ENCODE measurements around the gene HDAC4. TPM values are rescaled to one million over a fixed set of nuclear protein-coding genes. Genes with fewer than 3 reads are reported as not detected.

HDAC4 gene
- total RNA-seq, 2 experiments from 2014 or later = 32.0 to 35.6 TPM

- no peak overlapping the region for H3K4me3 Mint-ChIP-seq
- H3K9me3 Mint-ChIP-seq = no peaks in the 10 kb centered on the region
- no peak for DNase-seq
- H3K27me3 Mint-ChIP-seq (ENCODE audit: low read depth) = no peaks in the 10 kb centered on the region
- peaks cover 29% of the 10 kb centered on the region for H3K4me1 Mint-ChIP-seq (ENCODE audit: low read depth)
- H3K36me3 Mint-ChIP-seq (ENCODE audit: low read depth) = peaks cover 11% of the 10 kb centered on the region
- intact Hi-C loops (cut with micrococcal nuclease) = no loop called here
- H3K27ac Mint-ChIP-seq = no peak overlapping the region
- CTCF ChIA-PET = interaction anchor here (1.2 kb wide), 1 partner anchor 125 kb away, joined by 3 read pairs; no protein-coding TSS in a partner anchor
Measured at GRCh38 chr2:239392688-239393387, 8.0 kb downstream of the HDAC4 start.

- CTCF ChIA-PET = interaction anchor here (1.2 kb wide), 1 partner anchor 125 kb away, joined by 3 read pairs; no protein-coding TSS in a partner anchor
- Mint-ChIP-seq H3K36me3 (ENCODE audit: low read depth) (peaks cover 11% of the 10 kb centered on the region), H3K27me3 (ENCODE audit: low read depth) (no peaks in the 10 kb centered on the region), H3K9me3 (no peaks in the 10 kb centered on the region), H3K27ac (no peak overlapping the region), H3K4me1 (ENCODE audit: low read depth) (peaks cover 21% of the 10 kb centered on the region), H3K4me3 (no peak overlapping the region)
- intact Hi-C loops (cut with micrococcal nuclease) = no loop called here
- DNase-seq = no peak
Measured at GRCh38 chr2:239392072-239392357, 8.8 kb downstream of the HDAC4 start.

- no peaks in the 10 kb centered on the region for H3K9me3 Mint-ChIP-seq
- no peak overlapping the region for H3K27ac Mint-ChIP-seq
- no peak overlapping the region for H3K4me3 Mint-ChIP-seq
- peaks cover 17% of the 10 kb centered on the region for H3K4me1 Mint-ChIP-seq (ENCODE audit: low read depth)
- CTCF ChIA-PET = no interaction called here
- intact Hi-C loops (cut with micrococcal nuclease) = no loop called here
- peaks cover 11% of the 10 kb centered on the region for H3K36me3 Mint-ChIP-seq (ENCODE audit: low read depth)
- DNase-seq = no peak
- no peaks in the 10 kb centered on the region for H3K27me3 Mint-ChIP-seq (ENCODE audit: low read depth)
Measured at GRCh38 chr2:239391286-239392071, 9.3 kb downstream of the HDAC4 start.

GRCh38 chr2:239390546-239391285 is 10.1 kb downstream of the HDAC4 start:
- Mint-ChIP-seq H3K9me3 (no peaks in the 10 kb centered on the region), H3K27me3 (ENCODE audit: low read depth) (no peaks in the 10 kb centered on the region), H3K27ac (no peak overlapping the region), H3K4me1 (ENCODE audit: low read depth) (peaks cover 20% of the 10 kb centered on the region), H3K4me3 (no peak overlapping the region), H3K36me3 (ENCODE audit: low read depth) (peaks cover 15% of the 10 kb centered on the region)
- DNase-seq = no peak
- intact Hi-C loops (cut with micrococcal nuclease) = no loop called here
- CTCF ChIA-PET = no interaction called here

- no peak for DNase-seq
- Mint-ChIP-seq H3K9me3 (no peaks in the 10 kb centered on the region), H3K4me1 (ENCODE audit: low read depth) (peaks cover 19% of the 10 kb centered on the region), H3K36me3 (ENCODE audit: low read depth) (peaks cover 13% of the 10 kb centered on the region), H3K27me3 (ENCODE audit: low read depth) (no peaks in the 10 kb centered on the region), H3K27ac (no peak overlapping the region), H3K4me3 (no peak overlapping the region)
- CTCF ChIA-PET = interaction anchor here (0.9 kb wide), 1 partner anchor 43 kb away, joined by 3 read pairs; no protein-coding TSS in a partner anchor
- intact Hi-C loops (cut with micrococcal nuclease) = no loop called here
Measured at GRCh38 chr2:239389414-239390329, 11.1 kb downstream of the HDAC4 start.

- no peak overlapping the region for H3K27ac Mint-ChIP-seq
- H3K9me3 Mint-ChIP-seq = no peaks in the 10 kb centered on the region
- peaks cover 13% of the 10 kb centered on the region for H3K36me3 Mint-ChIP-seq (ENCODE audit: low read depth)
- no peak overlapping the region for H3K4me3 Mint-ChIP-seq
- intact Hi-C loops (cut with micrococcal nuclease) = no loop called here
- CTCF ChIA-PET = no interaction called here
- no peak for DNase-seq
- H3K4me1 Mint-ChIP-seq (ENCODE audit: low read depth) = peaks cover 16% of the 10 kb centered on the region
- no peaks in the 10 kb centered on the region for H3K27me3 Mint-ChIP-seq (ENCODE audit: low read depth)
Measured at GRCh38 chr2:239388236-239389151, 12.3 kb downstream of the HDAC4 start.

- Mint-ChIP-seq H3K27ac (no peak overlapping the region), H3K4me1 (ENCODE audit: low read depth) (peaks cover 18% of the 10 kb centered on the region), H3K27me3 (ENCODE audit: low read depth) (no peaks in the 10 kb centered on the region), H3K9me3 (no peaks in the 10 kb centered on the region), H3K4me3 (no peak overlapping the region), H3K36me3 (ENCODE audit: low read depth) (peaks cover 13% of the 10 kb centered on the region)
- no peak for DNase-seq
- CTCF ChIA-PET = no interaction called here
- intact Hi-C loops (cut with micrococcal nuclease) = no loop called here
Measured at GRCh38 chr2:239387811-239388210, 13.0 kb downstream of the HDAC4 start.

GRCh38 chr2:239386872-239387445 is 13.9 kb downstream of the HDAC4 start:
- CTCF ChIA-PET = no interaction called here
- DNase-seq = no peak

GRCh38 chr2:239386001-239386670 is 14.7 kb downstream of the HDAC4 start:
- no peaks in the 10 kb centered on the region for H3K27me3 Mint-ChIP-seq (ENCODE audit: low read depth)
- no peak for DNase-seq
- intact Hi-C loops (cut with micrococcal nuclease) = no loop called here
- no peak overlapping the region for H3K4me3 Mint-ChIP-seq
- CTCF ChIA-PET = no interaction called here
- no peaks in the 10 kb centered on the region for H3K9me3 Mint-ChIP-seq
- H3K36me3 Mint-ChIP-seq (ENCODE audit: low read depth) = peaks cover 13% of the 10 kb centered on the region
- H3K4me1 Mint-ChIP-seq (ENCODE audit: low read depth) = peaks cover 31% of the 10 kb centered on the region
- H3K27ac Mint-ChIP-seq = no peak overlapping the region

More at GRCh38 chr2:239386872-239387445, 13.9 kb downstream of the HDAC4 start:
- intact Hi-C loops (cut with micrococcal nuclease) = no loop called here
- H3K36me3 Mint-ChIP-seq (ENCODE audit: low read depth) = peaks cover 13% of the 10 kb centered on the region
- H3K9me3 Mint-ChIP-seq = no peaks in the 10 kb centered on the region
- H3K27ac Mint-ChIP-seq = no peak overlapping the region
- peaks cover 26% of the 10 kb centered on the region for H3K4me1 Mint-ChIP-seq (ENCODE audit: low read depth)
- H3K27me3 Mint-ChIP-seq (ENCODE audit: low read depth) = no peaks in the 10 kb centered on the region
- no peak overlapping the region for H3K4me3 Mint-ChIP-seq

GRCh38 chr2:239385096-239386000 is 15.5 kb downstream of the HDAC4 start:
- H3K4me1 Mint-ChIP-seq (ENCODE audit: low read depth) = peaks cover 38% of the 10 kb centered on the region
- H3K4me3 Mint-ChIP-seq = no peak overlapping the region
- CTCF ChIA-PET = no interaction called here
- H3K27me3 Mint-ChIP-seq (ENCODE audit: low read depth) = no peaks in the 10 kb centered on the region
- no peak overlapping the region for H3K27ac Mint-ChIP-seq
- intact Hi-C loops (cut with micrococcal nuclease) = no loop called here
- H3K36me3 Mint-ChIP-seq (ENCODE audit: low read depth) = peaks cover 15% of the 10 kb centered on the region
- no peaks in the 10 kb centered on the region for H3K9me3 Mint-ChIP-seq
- no peak for DNase-seq
